Melanocyte of skin (primary cell): ENCODE measurements around the gene OVOL2. TPM values are rescaled to one million over a fixed set of nuclear protein-coding genes. Genes with fewer than 3 reads are reported as not detected.

ENCODE experiments used
- small RNA-seq, 2 donors: library from RNA; depleted of rRNA; stranded (forward); fragments of <200 nt; gene quantifications; one replicate each; pipeline ENCODE3, GENCODE V24; 2012
- total RNA-seq, 2 donors: library from RNA; depleted of rRNA; stranded (reverse); fragments of >200 nt; gene quantifications; 2 replicates each; pipeline ENCODE4 v1.2.3, GENCODE V29; 2012

The OVOL2 gene
- total RNA-seq = not detected

GRCh38 chr20:18057101-18057993 lies at the start of gene OVOL2:
TSS of gene OVOL2 (minus strand) at chr20:18057916. CDS start at chr20:18057634, 282 bp downstream.

Small RNA genes lying within 50 kb of the gene (small RNA-seq; reads per million reads assigned to genes)
- 0 reads per million in 2 donors for gene RNU7-137P

Other genes starting within 250 kb of the OVOL2 start
- 100 to 1,000 TPM in 1 of 2 donors, 10 to 100 TPM in 1; 69.9 to 145 TPM for gene SNX5, start 89.1 kb downstream of the OVOL2 start, total RNA-seq
- 10 to 100 TPM; 14.1 to 26.6 TPM for gene MGME1, start 88.9 kb downstream of the OVOL2 start, total RNA-seq
- 10 to 100 TPM; 18.9 to 19.0 TPM for gene KAT14, start 79.9 kb upstream of the OVOL2 start, total RNA-seq
- 10 to 100 TPM; 11.4 to 15.7 TPM for gene PET117, start 79.9 kb upstream of the OVOL2 start, total RNA-seq
- gene ZNF133, start 230.6 kb upstream of the OVOL2 start, total RNA-seq = 10 to 100 TPM in 1 of 2 donors, 1 to 10 TPM in 1; 8.9 to 10.7 TPM